HG03066 (cell line): ENCODE data around the gene KIF13A.
A peak's percentile ranks its signal among the peaks of the same experiment; 100 is the strongest.
"Not testable (repeated sequence)": the region's sequence is repeated elsewhere in the genome, so short reads cannot be mapped to it uniquely, and the experiment has no call there.

ENCODE experiments used
- ATAC-seq: cut with Tn5 transposase; IDR thresholded peaks from one replicate; pipeline ENCODE4 v1.9.1; 2021; ENCODE audit warnings: low read depth; ENCODE audit not compliant: unreplicated experiment

The KIF13A gene

GRCh38 chr6:17905611-17906592, 81.5 kb downstream of the KIF13A start:
- ATAC-seq = no peak

GRCh38 chr6:17904491-17905120, 82.8 kb downstream of the KIF13A start:
- ATAC-seq = no peak

GRCh38 chr6:17902974-17903373, 84.5 kb downstream of the KIF13A start:
- no peak for ATAC-seq

- ATAC-seq = no peak
Observed at GRCh38 chr6:17901493-17901892, 85.9 kb downstream of the KIF13A start.

- ATAC-seq = no peak
Observed at GRCh38 chr6:17900011-17900410, 87.4 kb downstream of the KIF13A start.

GRCh38 chr6:17899491-17899890, 87.9 kb downstream of the KIF13A start:
- ATAC-seq = no peak

GRCh38 chr6:17897681-17898080, 89.8 kb downstream of the KIF13A start:
- ATAC-seq = no peak

- ATAC-seq = no peak
Observed at GRCh38 chr6:17894905-17895304, 92.5 kb downstream of the KIF13A start.

GRCh38 chr6:17894191-17894590, 93.2 kb downstream of the KIF13A start:
- no peak for ATAC-seq

- no peak for ATAC-seq
Observed at GRCh38 chr6:17892097-17892686, 95.2 kb downstream of the KIF13A start.

- ATAC-seq = no peak
Observed at GRCh38 chr6:17890309-17890708, 97.1 kb downstream of the KIF13A start.

GRCh38 chr6:17889777-17890176, 97.7 kb downstream of the KIF13A start:
- not testable (repeated sequence) for ATAC-seq

GRCh38 chr6:17886891-17887290, 100.5 kb downstream of the KIF13A start:
- ATAC-seq = no peak

GRCh38 chr6:17885889-17886576, 101.4 kb downstream of the KIF13A start:
- no peak for ATAC-seq

GRCh38 chr6:17884498-17885478, 102.6 kb downstream of the KIF13A start:
- peak; percentile 85 for ATAC-seq

- ATAC-seq = no peak
Observed at GRCh38 chr6:17883665-17884497, 103.6 kb downstream of the KIF13A start.

GRCh38 chr6:17881085-17881858, 106.2 kb downstream of the KIF13A start:
- ATAC-seq = no peak

GRCh38 chr6:17879184-17879583, 108.3 kb downstream of the KIF13A start:
- ATAC-seq = no peak
